HG03139 (cell line): Measurements from ENCODE around the gene CAPN7.

ENCODE experiments used
- ATAC-seq: cut with Tn5 transposase; IDR thresholded peaks from one replicate; pipeline ENCODE4 v1.9.1; 2021; ENCODE audit not compliant: unreplicated experiment

The CAPN7 gene

GRCh38 chr3:15243822-15244482 lies 37.9 kb downstream of the CAPN7 start:
- no peak for ATAC-seq

GRCh38 chr3:15246186-15246585 lies 40.1 kb downstream of the CAPN7 start:
- no peak for ATAC-seq

- no peak for ATAC-seq
Observed at GRCh38 chr3:15253023-15253697, 47.1 kb downstream of the CAPN7 start.

GRCh38 chr3:15255215-15255614 lies 49.2 kb downstream of the CAPN7 start:
- ATAC-seq = no peak

- ATAC-seq = no peak
Observed at GRCh38 chr3:15256861-15257341, 50.9 kb downstream of the CAPN7 start.

- no peak for ATAC-seq
Observed at GRCh38 chr3:15258720-15259119, 52.7 kb downstream of the CAPN7 start.

GRCh38 chr3:15260531-15260930 lies 54.5 kb downstream of the CAPN7 start:
- no peak for ATAC-seq

- ATAC-seq = no peak
Observed at GRCh38 chr3:15261274-15261673, 55.2 kb downstream of the CAPN7 start.

GRCh38 chr3:15262021-15262420 lies 56.0 kb downstream of the CAPN7 start:
- no peak for ATAC-seq

- no peak for ATAC-seq
Observed at GRCh38 chr3:15263120-15263519, 57.1 kb downstream of the CAPN7 start.

GRCh38 chr3:15263926-15264325 lies 57.9 kb downstream of the CAPN7 start:
- no peak for ATAC-seq

- no peak for ATAC-seq
Observed at GRCh38 chr3:15264486-15264885, 58.4 kb downstream of the CAPN7 start.

- ATAC-seq = no peak
Observed at GRCh38 chr3:15265655-15266509, 59.8 kb downstream of the CAPN7 start.

- no peak for ATAC-seq
Observed at GRCh38 chr3:15266510-15267376, 60.7 kb downstream of the CAPN7 start.

GRCh38 chr3:15267502-15267901 lies 61.5 kb downstream of the CAPN7 start:
- no peak for ATAC-seq

GRCh38 chr3:15268033-15268631 lies 62.1 kb downstream of the CAPN7 start:
- no peak for ATAC-seq

- peak; percentile 53 for ATAC-seq
Observed at GRCh38 chr3:15269091-15269989, 63.3 kb downstream of the CAPN7 start.

- no peak for ATAC-seq
Observed at GRCh38 chr3:15271030-15271429, 65.0 kb downstream of the CAPN7 start.

- ATAC-seq = peak; percentile 56
Observed at GRCh38 chr3:15271785-15272381, 65.8 kb downstream of the CAPN7 start.
